Type B pancreatic cell (in vitro differentiated cells): ENCODE measurements around the gene C19orf12. TPM values are rescaled to one million over a fixed set of nuclear protein-coding genes. Genes with fewer than 3 reads are reported as not detected.

ENCODE experiments used
- DNase-seq: peaks from one replicate; pipeline ENCODE4 v3.0.0; 2021; ENCODE audit warnings: mixed read lengths; ENCODE audit not compliant: unreplicated experiment; ENCODE audit errors: extremely low spot score
- H3K27ac Mint-ChIP-seq: 2 replicates; pipeline ENCODE4 v1.8.0; 2021; ENCODE audit warnings: mild to moderate bottlenecking, mixed read lengths
- H3K27me3 Mint-ChIP-seq: 2 replicates; pipeline ENCODE4 v1.8.0; 2021; ENCODE audit warnings: mixed read lengths
- H3K36me3 Mint-ChIP-seq: 2 replicates; pipeline ENCODE4 v1.8.0; 2021; ENCODE audit warnings: mixed read lengths
- H3K4me1 Mint-ChIP-seq: one replicate; pipeline ENCODE4 v1.8.0; 2021; ENCODE audit warnings: mixed read lengths; ENCODE audit not compliant: unreplicated experiment
- H3K4me3 Mint-ChIP-seq: 2 replicates; pipeline ENCODE4 v1.8.0; 2021; ENCODE audit warnings: mild to moderate bottlenecking, mixed read lengths
- H3K9me3 Mint-ChIP-seq: 2 replicates; pipeline ENCODE4 v1.8.0; 2021; ENCODE audit warnings: mixed read lengths
- CTCF ChIP-seq: fragments of 200-600 bp; sonication (generic); conservative IDR thresholded peaks from 2 replicates; pipeline ENCODE4 v1.5.0; 2021; ENCODE audit warnings: antibody characterized with exemption, mild to moderate bottlenecking
- total RNA-seq: library from RNA; stranded (reverse); gene quantifications from 2 replicates; pipeline ENCODE4 v1.2.1, GENCODE V29; 2021; ENCODE audit warnings: low replicate concordance

C19orf12 gene
- total RNA-seq, 1 donor from 2014 or later, result 23.9 TPM

GRCh38 chr19:29686285-29686805 lies 28.7 kb downstream of the C19orf12 start:
- H3K27ac Mint-ChIP-seq, result no peak overlapping the region
- no peak overlapping the region for H3K4me3 Mint-ChIP-seq
- no peak for DNase-seq
- no peaks in the 10 kb centered on the region for H3K27me3 Mint-ChIP-seq
- TF ChIP-seq CTCF, result no peak
- peaks cover 16% of the 10 kb centered on the region for H3K4me1 Mint-ChIP-seq
- H3K36me3 Mint-ChIP-seq, result no peaks in the 10 kb centered on the region
- H3K9me3 Mint-ChIP-seq, result no peaks in the 10 kb centered on the region

- Mint-ChIP-seq H3K36me3 (no peaks in the 10 kb centered on the region), H3K27ac (no peak overlapping the region), H3K4me3 (no peak overlapping the region), H3K9me3 (no peaks in the 10 kb centered on the region), H3K4me1 (peaks cover 13% of the 10 kb centered on the region), H3K27me3 (no peaks in the 10 kb centered on the region)
- no peak for TF ChIP-seq CTCF
- no peak for DNase-seq
These were observed 29.7 kb downstream of the C19orf12 start for GRCh38 chr19:29685326-29685725.

DNA sequence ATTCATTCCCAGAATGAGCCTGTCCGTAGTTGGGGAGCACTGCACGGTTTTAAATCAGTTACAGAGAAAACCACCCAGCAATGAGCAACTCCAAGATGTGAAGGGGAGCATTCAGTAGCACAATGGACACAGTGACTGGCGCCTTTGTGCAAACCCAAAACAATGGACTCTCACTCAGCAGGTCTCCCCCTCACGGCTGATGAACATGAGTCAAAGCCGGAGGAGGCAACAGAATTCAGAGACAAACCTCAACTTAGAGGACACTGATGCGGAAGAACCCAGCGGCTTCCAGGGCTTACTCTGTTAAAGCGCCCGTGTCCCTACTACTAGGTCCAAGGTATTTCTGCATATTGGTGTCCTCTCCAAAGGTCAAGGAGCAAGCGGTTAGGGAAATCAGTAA lies 32.1 kb downstream of the C19orf12 start:
- no peak overlapping the region for H3K4me3 Mint-ChIP-seq
- no peak for DNase-seq
- H3K4me1 Mint-ChIP-seq, result peaks cover 9% of the 10 kb centered on the region
- TF ChIP-seq CTCF, result no peak
- peak overlapping the region; percentile 66 for H3K27ac Mint-ChIP-seq
- H3K36me3 Mint-ChIP-seq, result no peaks in the 10 kb centered on the region
- H3K27me3 Mint-ChIP-seq, result no peaks in the 10 kb centered on the region
- no peaks in the 10 kb centered on the region for H3K9me3 Mint-ChIP-seq

- no peak overlapping the region for H3K27ac Mint-ChIP-seq
- no peaks in the 10 kb centered on the region for H3K9me3 Mint-ChIP-seq
- TF ChIP-seq CTCF, result no peak
- H3K27me3 Mint-ChIP-seq, result no peaks in the 10 kb centered on the region
- no peak for DNase-seq
- no peak overlapping the region for H3K4me3 Mint-ChIP-seq
- H3K4me1 Mint-ChIP-seq, result peaks cover 6% of the 10 kb centered on the region
- no peaks in the 10 kb centered on the region for H3K36me3 Mint-ChIP-seq
These were observed 32.7 kb downstream of the C19orf12 start for GRCh38 chr19:29682236-29682895.

DNA sequence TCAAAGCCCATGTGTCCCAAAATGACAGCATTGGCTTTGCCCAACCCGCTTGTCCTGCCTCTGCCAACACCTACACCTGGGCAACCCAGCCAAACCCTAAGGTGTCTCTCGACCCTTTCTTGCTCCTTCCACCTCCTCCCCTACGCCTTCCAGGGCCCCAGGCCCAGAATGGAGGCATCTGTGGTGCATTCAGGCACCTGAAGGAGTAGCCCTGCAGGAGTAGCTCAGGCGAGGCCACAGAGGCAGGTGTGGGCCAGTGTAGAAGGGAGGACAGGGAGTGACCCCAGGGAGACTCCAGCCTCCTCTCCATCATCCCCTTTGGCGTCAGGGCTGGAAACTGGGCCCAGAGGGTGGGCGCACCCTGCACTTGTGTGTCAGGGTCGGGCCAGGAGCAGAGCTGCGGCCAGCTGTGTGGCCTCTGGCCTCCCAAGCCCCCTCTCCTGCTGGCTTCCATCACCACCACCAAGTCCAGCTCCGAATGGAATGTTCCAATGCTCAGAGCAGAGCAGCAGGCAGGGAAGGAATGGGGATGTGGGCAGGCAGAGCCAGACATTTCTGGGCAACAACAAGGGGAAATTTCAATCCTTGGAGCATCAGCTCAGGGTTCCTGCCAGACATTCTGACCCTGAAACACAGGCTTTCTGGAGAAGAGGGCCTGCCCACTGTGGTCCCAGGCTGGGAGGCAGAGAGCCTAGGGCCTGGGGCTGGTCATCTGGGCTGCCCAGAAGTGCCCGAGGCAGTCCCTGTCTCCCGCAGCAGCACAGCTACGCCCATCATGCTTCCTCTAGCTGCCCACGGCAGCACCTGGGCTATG lies 33.4 kb downstream of the C19orf12 start:
- Mint-ChIP-seq H3K9me3 (no peaks in the 10 kb centered on the region), H3K4me1 (no peaks in the 10 kb centered on the region), H3K36me3 (no peaks in the 10 kb centered on the region), H3K27me3 (no peaks in the 10 kb centered on the region), H3K4me3 (no peak overlapping the region), H3K27ac (no peak overlapping the region)
- no peak for TF ChIP-seq CTCF
- no peak for DNase-seq
